GM18505 (cell line): ENCODE data around the gene SNORC.

Source experiments
- ATAC-seq: cut with Tn5 transposase; IDR thresholded peaks from one replicate; pipeline ENCODE4 v1.9.1; 2021; ENCODE audit not compliant: unreplicated experiment
- POLR2A ChIP-seq: IDR thresholded peaks from 4 replicates; pipeline ENCODE4 v1.6.1; 2011; ENCODE audit warnings: borderline replicate concordance; ENCODE audit not compliant: insufficient read depth, insufficient read length; ENCODE audit errors: extremely low read depth

SNORC gene

GRCh38 chr2:232925153-232925820 is 55.2 kb downstream of the SNORC start:
- no peak for ATAC-seq
- no peak for TF ChIP-seq POLR2A

- no peak for ATAC-seq
- TF ChIP-seq POLR2A: no peak
These were observed 55.7 kb downstream of the SNORC start for GRCh38 chr2:232925821-232926156.

GRCh38 chr2:232926431-232926939 is 56.4 kb downstream of the SNORC start:
- no peak for ATAC-seq

DNA sequence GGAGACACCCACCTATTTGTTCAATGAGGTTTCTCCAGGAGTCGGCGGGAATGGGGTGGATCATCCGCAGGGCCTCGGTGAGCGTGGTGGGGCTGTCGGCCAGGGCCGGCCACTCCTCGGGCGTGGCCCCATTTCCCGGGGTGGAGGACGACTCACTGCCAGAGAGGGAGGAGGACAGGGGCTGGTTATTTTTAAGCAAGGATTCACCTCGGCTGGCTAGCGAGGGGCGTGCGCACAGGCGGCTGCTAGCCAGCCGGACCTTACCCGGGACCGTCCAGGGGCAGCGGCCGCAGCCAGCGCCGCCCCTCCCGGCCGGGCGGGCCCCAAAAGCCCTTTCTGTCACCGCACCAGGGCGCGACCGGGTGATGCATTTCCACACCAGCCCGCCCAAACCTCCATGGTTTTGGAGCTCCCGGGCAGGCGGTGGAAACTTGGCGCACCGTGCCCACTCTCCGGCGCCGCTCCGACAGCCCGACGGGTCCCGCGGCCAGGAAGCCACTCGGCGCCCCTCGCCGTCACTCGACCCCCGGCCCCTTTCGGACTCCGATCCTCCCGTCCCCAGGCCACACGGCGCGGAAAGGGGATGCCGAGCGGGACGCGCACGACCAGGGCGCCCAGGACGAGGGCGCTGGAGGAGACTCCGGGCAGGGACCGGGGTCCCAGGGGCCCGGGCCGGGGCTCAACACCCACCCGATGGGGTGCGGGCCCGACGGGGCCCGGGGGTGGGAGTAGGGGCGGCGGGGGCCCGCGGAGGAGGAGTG is 57.1 kb downstream of the SNORC start:
- ATAC-seq: no peak

More at GRCh38 chr2:232926431-232926939, 56.4 kb downstream of the SNORC start:
- no peak for TF ChIP-seq POLR2A

GRCh38 chr2:232927793-232928550 is 57.9 kb downstream of the SNORC start:
- TF ChIP-seq POLR2A: no peak
- no peak for ATAC-seq

More for the DNA sequence above, 57.1 kb downstream of the SNORC start:
- TF ChIP-seq POLR2A: no peak
